Measurements from ENCODE around the gene MZT2B.
"Not testable (repeated sequence)": the region's sequence is repeated elsewhere in the genome, so short reads cannot be mapped to it uniquely, and the experiment has no call there.

MZT2B gene

GRCh38 chr2:130152816-130153595, 29.1 kb upstream of the MZT2B start:
- DNase-seq = no peak

GRCh38 chr2:130153721-130154422, 28.2 kb upstream of the MZT2B start:
- DNase-seq = not testable (repeated sequence)

DNA sequence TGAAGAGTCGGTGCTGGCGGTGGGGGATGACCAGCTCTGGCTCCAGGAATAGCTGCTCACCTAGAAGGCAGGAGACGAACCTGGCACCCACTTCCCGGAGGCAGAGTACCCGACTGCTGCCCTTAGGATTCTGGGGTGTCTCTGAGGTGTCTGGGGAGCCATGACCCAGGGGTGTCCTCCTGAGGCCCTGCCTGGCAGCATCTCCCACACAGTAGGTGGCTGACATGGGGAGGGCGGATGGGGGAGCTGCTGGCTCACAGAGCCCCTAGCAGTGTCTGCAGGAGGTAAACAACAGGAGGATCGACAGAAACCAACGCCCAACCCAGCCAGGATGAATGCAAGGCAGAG, 27.7 kb upstream of the MZT2B start:
- not testable (repeated sequence) for DNase-seq

DNA sequence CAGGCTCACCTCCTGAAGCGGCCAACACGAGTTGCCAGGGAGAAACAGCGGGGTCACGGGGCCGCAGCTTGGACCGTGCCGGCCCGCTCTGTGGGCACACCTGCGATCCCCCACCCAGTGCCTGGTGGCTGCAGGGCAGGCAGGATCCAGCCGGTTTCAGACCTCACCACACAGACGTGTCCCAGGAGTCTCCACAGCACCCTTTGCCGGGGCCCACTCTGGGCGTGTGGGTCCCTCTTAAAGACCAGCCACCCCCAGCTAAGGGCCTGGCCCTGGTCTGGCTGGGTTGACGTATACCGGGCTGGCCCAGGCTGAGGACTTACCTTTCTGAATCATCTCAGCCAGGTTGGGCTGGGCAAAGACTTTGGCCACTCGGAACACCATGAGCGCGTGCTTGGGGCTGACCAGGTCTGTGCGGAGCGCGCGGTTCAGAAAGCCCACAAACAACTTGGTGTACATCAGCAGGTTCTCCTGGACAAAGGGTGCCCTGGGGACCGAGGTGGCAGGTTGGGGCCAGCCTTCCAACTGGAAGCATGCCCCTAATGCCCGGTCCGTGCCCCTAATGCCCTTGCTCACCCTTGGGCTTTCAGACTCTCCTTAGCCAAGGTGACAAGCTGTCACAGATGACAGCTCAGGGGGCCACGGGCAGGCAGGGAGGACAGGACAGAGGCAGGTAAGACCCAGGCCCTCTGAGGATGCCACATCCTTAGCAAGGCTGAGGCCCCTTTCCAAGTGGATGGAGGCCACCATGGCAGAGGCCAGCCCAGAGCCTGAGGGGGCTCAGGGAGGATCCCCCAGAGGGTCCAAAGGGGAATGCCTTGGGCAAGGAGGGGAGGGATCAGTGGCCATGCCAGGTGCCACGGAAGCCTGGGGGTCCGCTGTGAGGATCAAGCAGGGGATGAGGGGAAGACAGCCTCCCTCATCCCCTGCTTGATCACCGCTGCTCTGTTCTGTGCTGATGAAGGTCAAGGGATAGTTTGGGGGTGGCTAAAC, 27.0 kb upstream of the MZT2B start:
- DNase-seq = no peak

DNA sequence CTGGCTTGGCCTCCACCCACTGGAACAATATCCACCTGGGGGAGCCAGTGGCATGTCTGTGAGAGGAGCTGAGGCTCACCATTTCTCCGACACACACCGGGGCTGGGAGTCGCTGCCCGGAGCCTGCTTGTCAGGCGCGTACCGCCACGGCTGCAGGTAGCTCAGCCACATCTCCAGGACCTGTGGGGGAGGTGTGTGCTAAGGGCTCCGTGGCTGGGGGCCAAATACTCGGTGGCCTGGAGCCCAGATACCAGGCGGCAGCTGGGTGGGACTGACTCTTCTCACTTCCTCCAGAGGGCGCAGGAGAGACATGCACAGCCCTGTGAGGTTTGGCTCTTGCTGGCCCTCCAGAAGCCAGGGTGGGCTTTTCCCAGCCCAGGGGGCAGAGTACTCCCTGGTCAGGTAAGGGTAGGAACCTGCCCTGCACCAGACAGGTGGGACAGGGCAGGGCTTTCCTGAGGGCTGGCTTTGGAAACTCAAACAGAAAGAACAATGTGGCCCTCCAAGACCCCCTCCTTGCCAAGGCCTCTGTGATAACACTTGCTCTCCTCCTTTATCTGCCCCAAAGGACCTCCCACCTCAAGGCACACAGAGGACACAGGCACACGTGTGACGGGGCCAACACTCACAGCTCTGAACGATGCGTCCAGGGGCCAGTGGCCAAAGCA, 26.0 kb upstream of the MZT2B start:
- DNase-seq = peak; percentile 93

DNA sequence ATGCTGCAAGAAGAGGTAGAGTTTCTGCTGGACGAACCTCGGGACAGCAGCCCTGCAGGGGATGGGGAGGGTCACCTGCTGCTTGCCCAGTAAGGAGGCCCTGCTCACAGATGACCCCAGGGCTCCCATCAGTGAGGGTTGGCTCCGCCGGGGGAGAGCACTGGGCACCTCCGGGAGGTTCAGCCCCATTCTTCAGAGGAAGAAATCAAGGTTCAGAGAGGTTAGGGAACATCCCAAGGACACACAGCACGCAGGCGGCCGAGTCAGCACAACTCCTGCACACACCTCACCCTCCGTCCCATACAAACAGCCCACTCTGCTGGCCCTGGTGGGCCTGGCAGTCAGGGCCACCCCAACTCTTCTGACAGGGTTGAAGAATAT, 25.4 kb upstream of the MZT2B start:
- DNase-seq = no peak

- DNase-seq = peak; percentile 94
These were observed 24.7 kb upstream of the MZT2B start for GRCh38 chr2:130157354-130157753.

GRCh38 chr2:130157825-130158514, 24.1 kb upstream of the MZT2B start:
- DNase-seq = peak; percentile 78

DNA sequence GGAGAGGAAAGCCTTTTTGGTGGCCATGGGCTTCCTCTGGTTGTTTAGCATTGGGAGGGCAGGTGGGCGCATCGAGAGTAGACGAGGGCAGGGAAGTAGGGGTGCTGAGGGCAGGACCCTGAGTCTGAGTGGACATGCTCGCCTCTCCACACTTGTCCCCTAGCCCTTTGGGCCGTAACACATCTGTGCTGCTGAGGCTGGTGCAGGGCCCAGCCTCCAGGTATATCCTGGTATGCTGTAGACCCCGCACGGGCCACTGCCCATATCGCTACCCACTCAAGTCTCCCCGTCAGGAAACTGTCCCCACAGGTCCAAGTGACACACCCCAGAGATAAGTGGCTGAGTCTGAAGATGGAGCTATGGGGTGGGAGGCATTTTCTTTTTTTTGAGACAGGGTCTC, 23.4 kb upstream of the MZT2B start:
- DNase-seq = no peak

- not testable (repeated sequence) for DNase-seq
These were observed 22.7 kb upstream of the MZT2B start for GRCh38 chr2:130159376-130159775.

DNA sequence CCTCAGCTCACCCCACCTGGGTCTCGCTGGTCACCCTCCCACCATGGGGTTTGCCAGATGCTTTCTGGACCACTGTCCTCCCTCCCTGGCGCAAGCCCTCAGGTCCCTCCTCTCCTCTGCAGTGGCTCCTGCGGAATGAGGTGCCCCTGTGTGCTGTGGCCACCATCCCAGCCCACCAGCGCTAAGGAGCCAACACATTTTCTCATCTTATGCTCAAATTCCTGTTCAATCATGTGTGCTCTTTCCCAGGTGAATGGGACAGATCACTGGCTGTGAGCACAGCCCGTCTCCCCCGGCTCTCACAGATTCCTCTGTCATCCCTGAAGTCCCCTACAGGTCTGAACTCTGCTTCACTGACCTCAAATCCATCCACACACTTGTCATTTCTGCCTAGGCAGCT, 21.9 kb upstream of the MZT2B start:
- DNase-seq = no peak

DNA sequence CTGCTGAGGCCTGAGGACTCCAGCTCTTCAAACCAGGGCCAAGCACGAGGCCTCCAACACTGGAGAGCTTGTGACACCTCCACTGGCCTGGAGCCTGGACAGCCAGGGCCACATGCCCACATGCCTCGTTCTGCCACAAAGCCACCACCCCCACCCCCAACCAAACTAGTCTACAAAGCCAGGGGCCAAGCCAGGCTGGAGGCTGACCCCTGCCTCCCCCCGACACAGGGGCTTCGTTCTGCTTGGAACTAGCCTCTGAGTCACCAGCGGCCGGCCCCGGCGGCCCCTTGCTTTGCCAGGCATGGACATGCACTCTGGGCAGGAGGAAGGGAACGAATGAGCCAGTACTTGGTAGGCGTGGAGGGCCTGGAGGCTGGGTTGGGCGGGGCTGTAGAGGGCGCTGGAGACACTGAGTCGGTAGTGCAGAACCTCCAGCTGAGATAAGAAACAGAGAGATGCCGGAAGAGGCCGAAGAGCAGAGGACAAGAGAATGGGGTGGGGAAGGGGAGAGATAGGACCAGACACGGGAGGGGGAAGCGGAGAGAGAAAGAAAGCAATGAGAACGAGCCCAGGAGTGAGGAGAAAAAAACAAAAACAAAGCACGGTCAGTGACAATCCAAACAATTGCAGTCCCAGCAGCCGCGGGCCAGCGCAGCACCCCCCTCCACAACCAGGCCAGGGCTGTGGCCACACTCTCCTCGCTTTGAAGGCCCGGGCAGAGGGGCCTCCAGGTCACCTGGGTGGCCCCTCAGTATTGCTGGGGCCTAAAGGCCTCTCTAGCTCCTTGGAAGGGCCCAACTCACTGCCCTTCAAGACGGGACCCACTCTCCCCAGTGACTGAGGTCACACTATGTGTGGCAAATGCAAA, 21.0 kb upstream of the MZT2B start:
- DNase-seq = not testable (repeated sequence)

DNA sequence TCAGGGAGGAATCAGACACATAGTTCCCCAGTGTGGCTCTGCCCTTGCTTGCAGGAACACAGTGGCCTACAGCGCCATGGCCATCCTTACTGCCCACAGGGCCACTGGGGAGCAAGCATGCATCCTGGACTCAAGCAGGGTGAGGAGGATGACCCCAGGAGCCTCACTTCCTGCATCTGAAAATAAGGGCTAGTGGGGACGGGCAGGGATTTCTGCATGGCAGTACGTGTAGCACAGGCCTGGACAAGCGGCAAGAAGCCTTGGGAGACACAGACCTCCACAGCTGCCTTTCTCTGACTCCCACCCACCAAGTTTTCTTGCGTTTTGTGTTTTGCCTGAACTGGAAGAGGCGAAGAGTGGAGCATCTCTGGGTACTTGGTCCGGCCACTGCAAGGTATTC, 19.6 kb upstream of the MZT2B start:
- DNase-seq = not testable (repeated sequence)

- no peak for DNase-seq
These were observed 19.1 kb upstream of the MZT2B start for GRCh38 chr2:130162968-130163367.

DNA sequence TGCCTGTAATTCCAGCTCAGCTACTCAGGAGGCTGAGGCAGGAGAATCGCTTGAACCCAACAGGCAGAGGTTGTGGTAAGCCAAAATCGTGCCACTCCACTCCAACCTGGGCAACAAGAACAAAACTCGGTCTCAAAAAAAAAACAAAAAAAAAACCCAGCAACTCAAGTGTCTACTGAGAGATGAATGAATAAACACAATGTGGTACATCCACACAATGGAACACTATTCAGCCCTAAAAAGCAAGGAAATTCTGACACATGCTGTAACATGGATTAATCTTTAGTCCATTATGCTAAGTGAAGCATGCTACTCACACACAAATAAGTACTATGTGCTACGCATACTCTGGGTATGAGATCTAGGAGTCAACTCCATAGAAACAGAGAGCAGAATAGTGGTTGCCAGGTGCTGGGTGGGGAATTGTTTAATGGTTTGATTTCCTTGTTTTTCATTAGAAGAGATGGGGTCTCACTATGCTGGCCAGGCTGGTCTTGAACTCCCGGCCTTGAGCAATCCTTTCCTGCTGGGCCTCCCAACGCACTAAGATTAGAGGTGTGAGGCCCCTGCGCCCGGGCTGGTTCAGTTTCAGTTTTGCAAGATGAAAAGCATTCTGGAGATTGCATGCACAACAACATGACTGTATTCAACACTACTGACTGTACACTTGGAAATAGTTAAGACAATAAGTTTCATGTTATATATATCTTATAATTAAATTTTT, 16.6 kb upstream of the MZT2B start:
- no peak for DNase-seq

GRCh38 chr2:130166611-130167010, 15.5 kb upstream of the MZT2B start:
- not testable (repeated sequence) for DNase-seq

DNA sequence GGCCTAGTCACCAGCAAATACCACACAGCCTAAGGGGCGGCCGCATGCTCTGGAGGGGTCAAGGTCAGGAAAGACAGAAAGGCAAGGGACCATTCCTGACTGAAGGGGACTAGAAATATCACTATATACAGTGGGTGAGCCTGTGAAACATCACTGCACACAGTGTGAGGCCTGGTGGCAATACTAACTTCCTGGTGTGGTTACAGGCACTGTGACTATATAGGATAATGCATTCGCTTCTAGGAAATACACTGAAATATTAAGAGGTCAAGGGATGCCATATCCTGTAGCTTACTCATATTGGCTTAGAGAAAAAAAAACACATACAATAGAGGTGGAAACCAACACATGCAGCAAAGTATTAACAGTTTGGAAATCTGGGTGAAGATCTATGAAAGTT, 12.9 kb upstream of the MZT2B start:
- not testable (repeated sequence) for DNase-seq

DNA sequence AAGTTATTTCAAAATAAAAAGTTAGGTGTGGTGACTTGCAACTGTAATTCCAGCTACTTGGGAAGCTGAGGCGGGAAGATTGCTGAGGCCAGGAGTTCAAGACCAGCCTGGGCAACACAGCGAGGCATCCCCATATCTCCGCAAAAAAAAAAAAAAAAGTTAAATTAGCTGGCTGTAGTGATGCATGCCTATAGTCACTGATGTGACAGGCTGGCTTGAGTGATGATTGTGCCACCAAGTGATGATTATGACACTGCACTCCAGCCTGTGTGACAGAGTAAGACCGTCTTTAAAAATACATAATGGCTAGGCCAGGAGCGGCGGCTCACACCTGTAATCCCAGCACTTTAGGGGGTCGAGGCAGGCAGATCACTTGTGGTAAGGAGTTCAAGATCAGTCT, 12.2 kb upstream of the MZT2B start:
- DNase-seq = no peak

- DNase-seq = not testable (repeated sequence)
These were observed 7.2 kb upstream of the MZT2B start for GRCh38 chr2:130174866-130175265.

Data from RPMI8226 (cell line).